K562 (cell line): Measurements from ENCODE around the gene TMEM144. TPM values are rescaled to one million over a fixed set of nuclear protein-coding genes. Genes with fewer than 3 reads are reported as not detected.

ENCODE experiments used
- ATF2 ChIP-seq: sonication (generic); formaldehyde crosslinking; IDR thresholded peaks from 2 replicates; pipeline ENCODE4 v1.8.1; 2022; ENCODE audit warnings: missing genetic modification reagents
- BRF2 ChIP-seq: IDR thresholded peaks from 3 replicates; pipeline ENCODE4 v1.6.1; 2011; ENCODE audit warnings: borderline replicate concordance, mild to moderate bottlenecking; ENCODE audit not compliant: insufficient read length, insufficient read depth
- CHCHD3 ChIP-seq: fragments of 250-450 bp; sonication (Bioruptor Pico); IDR thresholded peaks from 2 replicates; pipeline ENCODE4 v2.1.2; 2022; ENCODE audit warnings: mild to moderate bottlenecking
- ESRRA ChIP-seq: fragments of 450-650 bp; IDR thresholded peaks from 2 replicates; pipeline ENCODE4 v1.6.1; 2014; ENCODE audit warnings: low read depth, mild to moderate bottlenecking, moderate library complexity, borderline replicate concordance
- HCFC1 ChIP-seq: IDR thresholded peaks from 2 replicates; pipeline ENCODE4 v1.6.1; 2012; ENCODE audit warnings: low read depth, low read length, improper control_type of control experiment
- MEF2A ChIP-seq: IDR thresholded peaks from 2 replicates; pipeline ENCODE4 v1.6.1; 2011; ENCODE audit warnings: low read depth, mild to moderate bottlenecking, low read length, moderate library complexity; ENCODE audit not compliant: control insufficient read depth
- MEF2D ChIP-seq: conservative IDR thresholded peaks from 2 replicates; pipeline ENCODE4 v1.6.1; 2016; ENCODE audit warnings: low read depth, missing genetic modification characterization, missing compliant biosample characterization
- PCBP1 ChIP-seq: fragments of 200-400 bp; formaldehyde crosslinking; IDR thresholded peaks from 2 replicates; pipeline ENCODE4 v1.6.1; 2018; ENCODE audit warnings: mild to moderate bottlenecking, low read depth, low read length; ENCODE audit not compliant: poor library complexity, severe bottlenecking
- SIN3B ChIP-seq: fragments of 450-650 bp; IDR thresholded peaks from 2 replicates; pipeline ENCODE4 v1.6.1; 2017; ENCODE audit warnings: low read depth, mild to moderate bottlenecking, moderate library complexity
- SNAPC5 ChIP-seq: fragments of 250-450 bp; sonication (Bioruptor Pico); IDR thresholded peaks from 2 replicates; pipeline ENCODE4 v1.8.0; 2021; ENCODE audit warnings: moderate library complexity, mild to moderate bottlenecking, inconsistent platforms
- SRF ChIP-seq, 2 experiments: fragments of 250-450, 450-650 bp in 1 of 2; sonication (Bioruptor Pico) in 1 of 2; sonication (generic) in 1 of 2; formaldehyde crosslinking; IDR thresholded peaks; 2 replicates each; pipeline versions ENCODE4 v1.5.0 to v1.5.1; 2020 to 2022; ENCODE audit warnings: mild to moderate bottlenecking in 1 of 2, missing genetic modification reagents in 1 of 2
- STAT5A ChIP-seq: IDR thresholded peaks from 2 replicates; pipeline ENCODE4 v1.6.1; 2012; ENCODE audit warnings: low read length, inconsistent platforms, borderline replicate concordance
- TAF15 ChIP-seq: fragments of 200-400 bp; formaldehyde crosslinking; IDR thresholded peaks from 2 replicates; pipeline ENCODE4 v1.6.1; 2017; ENCODE audit warnings: mild to moderate bottlenecking, low read depth, low read length, moderate library complexity
- ZNF354B ChIP-seq: fragments of 250-450 bp; sonication (Bioruptor Pico); IDR thresholded peaks from 2 replicates; pipeline ENCODE4 v1.4.0; 2020
- ZNF561 ChIP-seq: fragments of 450-650 bp; formaldehyde crosslinking; conservative IDR thresholded peaks from 2 replicates; pipeline ENCODE4 v1.4.0; 2020; ENCODE audit warnings: mild to moderate bottlenecking, moderate library complexity
- ZNF695 ChIP-seq: fragments of 450-650 bp; formaldehyde crosslinking; IDR thresholded peaks from 2 replicates; pipeline ENCODE4 v1.4.0; 2020; ENCODE audit warnings: mild to moderate bottlenecking, moderate library complexity
- ZNF830 ChIP-seq: fragments of 250-450 bp; sonication (Bioruptor Pico); IDR thresholded peaks from 2 replicates; pipeline ENCODE4 v1.5.0; 2021; ENCODE audit warnings: mild to moderate bottlenecking
- polyA plus RNA-seq, 8 experiments: library from polyadenylated mRNA; depleted of rRNA in 4 of 8; stranded (reverse) in 5 of 8; unstranded in 3 of 8; fragments of >200 nt; fragmentation: Nextera tagmentation in 2 of 8; fragmentation: Illumina TruSeq in 1 of 8; extraction: Ambion mirVana in 2 of 8; extraction: Trizol in 1 of 8; gene quantifications; 2 replicates each; pipeline versions ENCODE4 v1.2.1 to v1.2.3, GENCODE V29; 2011 to 2014; ENCODE audit warnings: inconsistent platforms in 1 of 8, missing spikeins in 1 of 8
- total RNA-seq, 7 experiments: library from RNA; depleted of rRNA in 6 of 7; stranded (reverse); fragments of >200 nt in 6 of 7; fragmentation: Illumina TruSeq in 2 of 7; extraction: Trizol in 2 of 7; gene quantifications; 2 replicates each; pipeline versions ENCODE4 v1.2.1 to v1.2.3, GENCODE V29; 2011 to 2021; ENCODE audit warnings: low replicate concordance in 1 of 7
- TF ChIP-seq, protein P1 (sequence below): fragments of 450-650 bp; IDR thresholded peaks from one replicate; pipeline ENCODE4 v1.6.1; 2018; ENCODE audit warnings: mild to moderate bottlenecking, moderate library complexity; ENCODE audit not compliant: partially characterized antibody
- TF ChIP-seq, protein P2 (sequence below): fragments of 250-450 bp; sonication (Bioruptor Pico); IDR thresholded peaks from 2 replicates; pipeline ENCODE4 v1.4.0; 2020
- TF ChIP-seq, protein P3 (sequence below), 3 experiments: fragments of 200-800 bp in 1 of 3; fragments of 250-450 bp in 1 of 3; fragments of 450-650 bp in 1 of 3; sonication (Bioruptor Pico) in 1 of 3; sonication (Bioruptor generic) in 1 of 3; formaldehyde crosslinking in 1 of 3; IDR thresholded peaks; 2 replicates each; pipeline versions ENCODE4 v1.6.1 to v1.8.0; 2016 to 2022; ENCODE audit warnings: mild to moderate bottlenecking in 2 of 3, missing genetic modification characterization in 2 of 3, missing compliant biosample characterization in 1 of 3, moderate library complexity in 1 of 3

TMEM144 gene
- total and polyA plus RNA-seq, 9 of the 15 experiments (the other 6 are each of a cell fraction or from before 2014, with no cell fraction given) = 4.0 to 12.0 (median 6.1) TPM

- TF ChIP-seq CHCHD3 = no peak
- no peak for TF ChIP-seq ZNF695 (CRISPR knock-in tag)
- TF ChIP-seq, protein P1, sequence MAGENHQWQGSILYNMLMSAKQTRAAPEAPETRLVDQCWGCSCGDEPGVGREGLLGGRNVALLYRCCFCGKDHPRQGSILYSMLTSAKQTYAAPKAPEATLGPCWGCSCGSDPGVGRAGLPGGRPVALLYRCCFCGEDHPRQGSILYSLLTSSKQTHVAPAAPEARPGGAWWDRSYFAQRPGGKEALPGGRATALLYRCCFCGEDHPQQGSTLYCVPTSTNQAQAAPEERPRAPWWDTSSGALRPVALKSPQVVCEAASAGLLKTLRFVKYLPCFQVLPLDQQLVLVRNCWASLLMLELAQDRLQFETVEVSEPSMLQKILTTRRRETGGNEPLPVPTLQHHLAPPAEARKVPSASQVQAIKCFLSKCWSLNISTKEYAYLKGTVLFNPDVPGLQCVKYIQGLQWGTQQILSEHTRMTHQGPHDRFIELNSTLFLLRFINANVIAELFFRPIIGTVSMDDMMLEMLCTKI = no peak
- TF ChIP-seq, protein P2, sequence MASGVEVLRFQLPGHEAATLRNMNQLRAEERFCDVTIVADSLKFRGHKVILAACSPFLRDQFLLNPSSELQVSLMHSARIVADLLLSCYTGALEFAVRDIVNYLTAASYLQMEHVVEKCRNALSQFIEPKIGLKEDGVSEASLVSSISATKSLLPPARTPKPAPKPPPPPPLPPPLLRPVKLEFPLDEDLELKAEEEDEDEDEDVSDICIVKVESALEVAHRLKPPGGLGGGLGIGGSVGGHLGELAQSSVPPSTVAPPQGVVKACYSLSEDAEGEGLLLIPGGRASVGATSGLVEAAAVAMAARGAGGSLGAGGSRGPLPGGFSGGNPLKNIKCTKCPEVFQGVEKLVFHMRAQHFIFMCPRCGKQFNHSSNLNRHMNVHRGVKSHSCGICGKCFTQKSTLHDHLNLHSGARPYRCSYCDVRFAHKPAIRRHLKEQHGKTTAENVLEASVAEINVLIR (CRISPR knock-in tag) = no peak
- TF ChIP-seq ZNF354B (CRISPR knock-in tag) = 0 out of 2 replicates have a peak, but pooled peaks have one; percentile 48
- no peak for TF ChIP-seq SIN3B
- no peak for TF ChIP-seq MEF2D
- no peak for TF ChIP-seq SRF (CRISPR knock-in tag; IDR thresholded peaks at IDR 0.05)
- TF ChIP-seq STAT5A = no peak
- no peak for TF ChIP-seq ATF2 (CRISPR knock-in tag)
- TF ChIP-seq BRF2 = no peak
- TF ChIP-seq SNAPC5 = no peak
- no peak for TF ChIP-seq PCBP1
- no peak for TF ChIP-seq TAF15
- no peak for TF ChIP-seq MEF2A
- TF ChIP-seq ZNF830 (CRISPR knock-in tag) = no peak
- no peak for TF ChIP-seq ZNF561 (CRISPR knock-in tag)
- TF ChIP-seq ESRRA = no peak
- TF ChIP-seq, protein P3, sequence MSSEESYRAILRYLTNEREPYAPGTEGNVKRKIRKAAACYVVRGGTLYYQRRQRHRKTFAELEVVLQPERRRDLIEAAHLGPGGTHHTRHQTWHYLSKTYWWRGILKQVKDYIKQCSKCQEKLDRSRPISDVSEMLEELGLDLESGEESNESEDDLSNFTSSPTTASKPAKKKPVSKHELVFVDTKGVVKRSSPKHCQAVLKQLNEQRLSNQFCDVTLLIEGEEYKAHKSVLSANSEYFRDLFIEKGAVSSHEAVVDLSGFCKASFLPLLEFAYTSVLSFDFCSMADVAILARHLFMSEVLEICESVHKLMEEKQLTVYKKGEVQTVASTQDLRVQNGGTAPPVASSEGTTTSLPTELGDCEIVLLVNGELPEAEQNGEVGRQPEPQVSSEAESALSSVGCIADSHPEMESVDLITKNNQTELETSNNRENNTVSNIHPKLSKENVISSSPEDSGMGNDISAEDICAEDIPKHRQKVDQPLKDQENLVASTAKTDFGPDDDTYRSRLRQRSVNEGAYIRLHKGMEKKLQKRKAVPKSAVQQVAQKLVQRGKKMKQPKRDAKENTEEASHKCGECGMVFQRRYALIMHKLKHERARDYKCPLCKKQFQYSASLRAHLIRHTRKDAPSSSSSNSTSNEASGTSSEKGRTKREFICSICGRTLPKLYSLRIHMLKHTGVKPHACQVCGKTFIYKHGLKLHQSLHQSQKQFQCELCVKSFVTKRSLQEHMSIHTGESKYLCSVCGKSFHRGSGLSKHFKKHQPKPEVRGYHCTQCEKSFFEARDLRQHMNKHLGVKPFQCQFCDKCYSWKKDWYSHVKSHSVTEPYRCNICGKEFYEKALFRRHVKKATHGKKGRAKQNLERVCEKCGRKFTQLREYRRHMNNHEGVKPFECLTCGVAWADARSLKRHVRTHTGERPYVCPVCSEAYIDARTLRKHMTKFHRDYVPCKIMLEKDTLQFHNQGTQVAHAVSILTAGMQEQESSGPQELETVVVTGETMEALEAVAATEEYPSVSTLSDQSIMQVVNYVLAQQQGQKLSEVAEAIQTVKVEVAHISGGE (CRISPR knock-in tag; IDR thresholded peaks at IDR 0.05) = no peak
- no peak for TF ChIP-seq HCFC1
These were observed 72.0 kb downstream of the TMEM144 start (continued) for GRCh38 chr4:158282252-158282651.
